Measurements from ENCODE around the gene PSMD6.

GRCh38 chr3:64042952-64043351 is 19.7 kb upstream of the PSMD6 start:
- TF ChIP-seq CTCF (IDR thresholded peaks at IDR 0.05; ENCODE audit: low read depth, low read length) (no peak), EZH2phosphoT487 (IDR thresholded peaks at IDR 0.05; ENCODE audit: low read depth) (no peak)

Data from OCI-LY3 (cell line).